Fibroblast of lung (primary cell): Measurements from ENCODE around the gene PRM1. TPM values are rescaled to one million over a fixed set of nuclear protein-coding genes. Genes with fewer than 3 reads are reported as not detected.

ENCODE experiments used
- DNase-seq, 2 donors: peaks; one replicate each; pipeline versions ENCODE4 v3.0.0 to v3.0.0-alpha.2; 2010; ENCODE audit warnings: low read depth in 2 of 2
- H2AFZ ChIP-seq: 2 replicates; pipeline ENCODE4 v1.5.1; 2012; ENCODE audit warnings: low read length, control low read depth, inconsistent platforms
- H3K27ac ChIP-seq: 2 replicates; pipeline ENCODE4 v1.5.1; 2011; ENCODE audit warnings: low read length, control low read depth; ENCODE audit not compliant: insufficient read depth
- H3K27me3 ChIP-seq: 2 replicates; pipeline ENCODE4 v1.5.1; 2011; ENCODE audit warnings: mild to moderate bottlenecking, low read length; ENCODE audit not compliant: control insufficient read depth, insufficient read depth
- H3K36me3 ChIP-seq: 2 replicates; pipeline ENCODE4 v1.5.1; 2011; ENCODE audit warnings: low read length; ENCODE audit not compliant: control insufficient read depth, insufficient read depth
- H3K4me1 ChIP-seq: 2 replicates; pipeline ENCODE4 v1.5.1; 2011; ENCODE audit warnings: low read length; ENCODE audit not compliant: control insufficient read depth, insufficient read depth; ENCODE audit errors: extremely low read depth
- H3K4me2 ChIP-seq: 2 replicates; pipeline ENCODE4 v1.5.1; 2011; ENCODE audit warnings: low read length, control low read depth; ENCODE audit not compliant: insufficient read depth; ENCODE audit errors: extremely low read depth
- H3K4me3 ChIP-seq, 4 experiments: fragments of 200-600 bp in 1 of 4; sonication (generic) in 1 of 4; replicated peaks in 1 of 4; 2 replicates each; pipeline ENCODE4 v1.5.1; 2011 to 2016; ENCODE audit warnings: low read length in 4 of 4, low read depth in 3 of 4, mild to moderate bottlenecking in 3 of 4, control low read depth in 2 of 4, inconsistent platforms in 1 of 4, mixed read lengths in 1 of 4; ENCODE audit not compliant: insufficient read depth in 1 of 4; ENCODE audit errors: control extremely low read depth in 1 of 4
- H3K79me2 ChIP-seq: 2 replicates; pipeline ENCODE4 v1.5.1; 2012; ENCODE audit warnings: mild to moderate bottlenecking, low read length, inconsistent platforms; ENCODE audit not compliant: control insufficient read depth, insufficient read depth
- H3K9ac ChIP-seq: 2 replicates; pipeline ENCODE4 v1.5.1; 2011; ENCODE audit warnings: mild to moderate bottlenecking, low read length, control low read depth; ENCODE audit not compliant: insufficient read depth
- H3K9me3 ChIP-seq: 2 replicates; pipeline ENCODE4 v1.5.1; 2012; ENCODE audit warnings: low read depth, low read length; ENCODE audit not compliant: control insufficient read depth, insufficient read depth
- H4K20me1 ChIP-seq: 2 replicates; pipeline ENCODE4 v1.5.1; 2011; ENCODE audit warnings: low read length; ENCODE audit not compliant: control insufficient read depth, insufficient read depth; ENCODE audit errors: extremely low read depth
- CTCF ChIP-seq, 2 donors: IDR thresholded peaks in 1 of 2; conservative IDR thresholded peaks in 1 of 2; 1 replicate in 1 of 2; 2 replicates in 1 of 2; pipeline ENCODE4 v1.5.1; 2011 to 2012; ENCODE audit warnings: low read length in 2 of 2, control low read depth in 1 of 2, inconsistent platforms in 1 of 2, low read depth in 1 of 2, mild to moderate bottlenecking in 1 of 2
- EZH2 ChIP-seq: IDR thresholded peaks from 2 replicates; pipeline ENCODE4 v1.5.1; 2012; ENCODE audit warnings: low read length, control low read depth, mild to moderate bottlenecking; ENCODE audit errors: missing control alignments
- polyA plus RNA-seq, 2 donors: library from polyadenylated mRNA; depleted of rRNA in 1 of 2; stranded (reverse) in 1 of 2; unstranded in 1 of 2; fragments of >200 nt; gene quantifications; 2 replicates each; pipeline ENCODE4 v1.2.1, GENCODE V29; 2011 to 2012; ENCODE audit warnings: missing spikeins in 1 of 2
- total RNA-seq: library from RNA; depleted of rRNA; stranded (reverse); fragments of >200 nt; gene quantifications from 2 replicates; pipeline ENCODE4 v1.2.1, GENCODE V29; 2014

PRM1 gene
- total and polyA plus RNA-seq, 2 donors (not counting 1 experiment from before 2014, with no cell fraction given) = not detected

GRCh38 chr16:11316331-11317015 is 35.3 kb upstream of the PRM1 start:
- no peak overlapping the region for H3K4me3 ChIP-seq
- peaks cover 7% of the 10 kb centered on the region for H3K4me1 ChIP-seq
- H3K36me3 ChIP-seq = no peaks in the 10 kb centered on the region
- no peak for TF ChIP-seq CTCF (conservative IDR thresholded peaks at IDR 0.05 in 1 of 2, IDR thresholded peaks at IDR 0.05 in 1 of 2; ENCODE audit: low read depth in 1 of 2, low read length in 2 of 2)
- TF ChIP-seq EZH2 = no peak
- H3K9me3 ChIP-seq = no peaks in the 10 kb centered on the region
- H3K9ac ChIP-seq = no peak overlapping the region
- H3K79me2 ChIP-seq = no peaks in the 10 kb centered on the region
- H3K4me2 ChIP-seq = no peak overlapping the region
- DNase-seq = peak in 1 of 2 donors; percentile 59
- no peaks in the 10 kb centered on the region for H4K20me1 ChIP-seq
- no peak overlapping the region for H3K27ac ChIP-seq
- H3K27me3 ChIP-seq = no peaks in the 10 kb centered on the region
- H2AFZ ChIP-seq = no peak overlapping the region

- Histone ChIP-seq H3K36me3 (no peaks in the 10 kb centered on the region), H3K4me1 (peaks cover 7% of the 10 kb centered on the region), H3K9me3 (no peaks in the 10 kb centered on the region), H3K4me2 (no peak overlapping the region), H3K79me2 (no peaks in the 10 kb centered on the region), H3K27ac (no peak overlapping the region), H3K9ac (no peak overlapping the region), H3K4me3 (no peak overlapping the region), H2AFZ (no peak overlapping the region), H4K20me1 (no peaks in the 10 kb centered on the region), H3K27me3 (no peaks in the 10 kb centered on the region)
- DNase-seq = peak; percentile 37 to 91
- TF ChIP-seq EZH2 (no peak), CTCF (conservative IDR thresholded peaks at IDR 0.05 in 1 of 2, IDR thresholded peaks at IDR 0.05 in 1 of 2; ENCODE audit: low read depth in 1 of 2, low read length in 2 of 2) (no peak)
Measured at GRCh38 chr16:11315510-11315909, 34.4 kb upstream of the PRM1 start.

DNA sequence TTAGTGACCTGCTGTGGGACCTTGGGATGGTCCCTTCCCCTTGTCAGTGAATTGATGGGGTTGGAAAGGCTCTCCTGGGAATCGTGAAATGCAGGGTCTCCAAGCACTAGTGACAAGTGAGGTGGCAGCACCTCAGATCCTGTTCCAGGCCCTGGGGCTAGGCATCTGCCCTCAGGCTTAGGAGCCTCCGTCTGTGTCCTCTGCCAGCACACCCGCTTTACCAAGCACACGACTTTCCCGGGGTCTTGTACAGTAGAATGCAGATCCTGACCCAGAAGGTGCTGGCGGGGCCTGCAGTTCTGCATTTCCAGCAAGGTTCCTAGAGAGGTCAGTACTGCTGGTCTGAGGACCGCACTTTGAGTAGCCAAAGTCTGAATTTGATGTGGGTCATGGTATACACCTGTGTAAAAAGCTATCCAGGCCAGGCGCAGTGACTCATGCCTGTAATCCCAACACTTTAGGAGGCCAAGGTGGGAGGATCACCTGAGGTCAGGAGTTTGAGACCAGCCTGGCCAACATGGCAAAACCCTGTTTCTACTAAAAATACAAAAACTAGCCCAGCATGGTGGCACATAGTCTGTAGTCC is 33.3 kb upstream of the PRM1 start:
- Histone ChIP-seq H3K36me3 (no peaks in the 10 kb centered on the region), H2AFZ (no peak overlapping the region), H3K9ac (no peak overlapping the region), H3K4me2 (no peak overlapping the region), H3K27ac (no peak overlapping the region), H3K79me2 (no peaks in the 10 kb centered on the region), H3K4me3 (no peak overlapping the region), H4K20me1 (no peaks in the 10 kb centered on the region), H3K27me3 (no peaks in the 10 kb centered on the region), H3K9me3 (no peaks in the 10 kb centered on the region), H3K4me1 (peaks cover 7% of the 10 kb centered on the region)
- no peak for DNase-seq
- TF ChIP-seq CTCF (conservative IDR thresholded peaks at IDR 0.05 in 1 of 2, IDR thresholded peaks at IDR 0.05 in 1 of 2; ENCODE audit: low read depth in 1 of 2, low read length in 2 of 2) (no peak), EZH2 (no peak)
